GM12864 (cell line): ENCODE results near the gene ZNF778.

Experiments used
- DNase-seq: peaks from one replicate; pipeline ENCODE4 v3.0.0-alpha.2; 2011; ENCODE audit warnings: low read depth
- H3K4me3 ChIP-seq: 2 replicates; pipeline ENCODE4 v1.5.1; 2011; ENCODE audit warnings: mild to moderate bottlenecking, low read depth, low read length, control low read depth
- TF ChIP-seq, protein P1 (sequence below): IDR thresholded peaks from 2 replicates; pipeline ENCODE4 v1.5.1; 2011; ENCODE audit warnings: low read depth, mild to moderate bottlenecking, moderate library complexity, low read length, control low read depth, inconsistent platforms; ENCODE audit errors: missing control alignments

ZNF778 gene

DNA sequence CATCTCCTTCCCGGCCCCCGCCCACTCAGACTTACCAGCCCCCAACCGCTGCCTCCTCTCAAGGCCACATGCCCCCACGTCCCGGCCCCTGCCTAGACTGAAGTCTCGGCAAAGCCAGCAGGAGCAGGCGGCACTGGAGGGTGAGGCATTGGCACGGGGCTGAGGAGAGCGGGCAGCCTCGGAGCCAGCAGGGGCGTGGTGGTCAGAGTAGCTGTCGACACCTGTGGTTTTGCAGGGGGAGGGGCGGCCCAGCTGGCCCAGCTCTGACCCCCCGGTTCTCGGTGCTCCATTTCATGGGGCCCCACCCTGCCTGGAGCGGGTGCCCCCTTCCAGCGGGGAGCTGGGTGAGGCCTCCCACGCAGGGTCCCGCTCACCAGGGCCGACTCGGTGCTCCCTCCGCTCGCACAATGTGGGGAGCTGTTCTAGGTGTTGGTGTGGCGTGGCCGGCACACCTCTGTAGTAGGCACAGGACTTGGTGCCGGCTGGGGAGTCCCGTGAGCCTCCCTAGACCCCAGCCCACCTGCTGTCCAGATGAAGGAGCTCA lies 41.3 kb upstream of the ZNF778 start:
- TF ChIP-seq, protein P1, sequence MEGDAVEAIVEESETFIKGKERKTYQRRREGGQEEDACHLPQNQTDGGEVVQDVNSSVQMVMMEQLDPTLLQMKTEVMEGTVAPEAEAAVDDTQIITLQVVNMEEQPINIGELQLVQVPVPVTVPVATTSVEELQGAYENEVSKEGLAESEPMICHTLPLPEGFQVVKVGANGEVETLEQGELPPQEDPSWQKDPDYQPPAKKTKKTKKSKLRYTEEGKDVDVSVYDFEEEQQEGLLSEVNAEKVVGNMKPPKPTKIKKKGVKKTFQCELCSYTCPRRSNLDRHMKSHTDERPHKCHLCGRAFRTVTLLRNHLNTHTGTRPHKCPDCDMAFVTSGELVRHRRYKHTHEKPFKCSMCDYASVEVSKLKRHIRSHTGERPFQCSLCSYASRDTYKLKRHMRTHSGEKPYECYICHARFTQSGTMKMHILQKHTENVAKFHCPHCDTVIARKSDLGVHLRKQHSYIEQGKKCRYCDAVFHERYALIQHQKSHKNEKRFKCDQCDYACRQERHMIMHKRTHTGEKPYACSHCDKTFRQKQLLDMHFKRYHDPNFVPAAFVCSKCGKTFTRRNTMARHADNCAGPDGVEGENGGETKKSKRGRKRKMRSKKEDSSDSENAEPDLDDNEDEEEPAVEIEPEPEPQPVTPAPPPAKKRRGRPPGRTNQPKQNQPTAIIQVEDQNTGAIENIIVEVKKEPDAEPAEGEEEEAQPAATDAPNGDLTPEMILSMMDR: no peak
- no peak overlapping the region for H3K4me3 ChIP-seq
- DNase-seq: no peak

DNA sequence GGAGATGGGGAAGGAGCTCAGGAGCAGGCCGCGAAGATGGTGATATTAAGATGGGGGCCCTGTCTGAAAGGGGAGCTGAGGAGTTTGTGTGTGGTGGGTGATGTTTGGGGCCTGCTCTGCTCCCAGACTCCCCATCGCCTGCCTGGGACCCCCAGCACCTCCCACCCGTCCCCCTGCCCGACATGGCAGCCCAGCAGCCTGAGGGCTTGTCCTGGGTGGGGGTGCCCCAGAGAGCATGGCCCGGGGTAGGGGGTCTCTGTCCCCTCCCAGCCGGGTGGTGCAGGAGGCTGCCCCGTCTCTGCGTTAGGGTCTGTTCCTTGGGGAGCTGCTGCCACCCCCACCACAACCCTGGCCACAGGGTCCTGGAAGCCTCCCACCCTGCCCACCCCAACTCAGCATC lies 40.8 kb upstream of the ZNF778 start:
- TF ChIP-seq, protein P1: no peak
- no peak overlapping the region for H3K4me3 ChIP-seq

DNA sequence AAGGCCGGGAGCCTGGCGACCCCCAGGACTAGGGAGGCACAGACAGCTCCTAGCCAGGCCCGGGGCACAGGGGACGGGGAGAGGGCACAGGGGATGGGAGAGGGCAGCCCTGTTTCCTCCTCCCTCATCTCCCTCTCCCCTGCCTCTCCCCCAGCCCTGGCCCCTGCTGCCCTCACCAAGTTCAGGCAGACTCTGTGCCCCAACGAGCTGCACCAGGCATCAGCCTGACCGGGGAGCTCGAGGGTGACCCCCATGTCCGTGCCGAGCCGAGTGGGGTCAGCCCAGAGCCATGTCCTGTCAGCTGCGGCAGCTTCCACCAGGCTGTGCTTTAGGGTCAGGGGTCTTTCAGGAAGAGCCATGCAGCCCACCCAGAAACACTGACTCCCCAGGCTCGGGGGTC lies 40.0 kb upstream of the ZNF778 start:
- TF ChIP-seq, protein P1: no peak
- H3K4me3 ChIP-seq: no peak overlapping the region
- DNase-seq: no peak

More for the DNA sequence above, 40.8 kb upstream of the ZNF778 start:
- no peak for DNase-seq

DNA sequence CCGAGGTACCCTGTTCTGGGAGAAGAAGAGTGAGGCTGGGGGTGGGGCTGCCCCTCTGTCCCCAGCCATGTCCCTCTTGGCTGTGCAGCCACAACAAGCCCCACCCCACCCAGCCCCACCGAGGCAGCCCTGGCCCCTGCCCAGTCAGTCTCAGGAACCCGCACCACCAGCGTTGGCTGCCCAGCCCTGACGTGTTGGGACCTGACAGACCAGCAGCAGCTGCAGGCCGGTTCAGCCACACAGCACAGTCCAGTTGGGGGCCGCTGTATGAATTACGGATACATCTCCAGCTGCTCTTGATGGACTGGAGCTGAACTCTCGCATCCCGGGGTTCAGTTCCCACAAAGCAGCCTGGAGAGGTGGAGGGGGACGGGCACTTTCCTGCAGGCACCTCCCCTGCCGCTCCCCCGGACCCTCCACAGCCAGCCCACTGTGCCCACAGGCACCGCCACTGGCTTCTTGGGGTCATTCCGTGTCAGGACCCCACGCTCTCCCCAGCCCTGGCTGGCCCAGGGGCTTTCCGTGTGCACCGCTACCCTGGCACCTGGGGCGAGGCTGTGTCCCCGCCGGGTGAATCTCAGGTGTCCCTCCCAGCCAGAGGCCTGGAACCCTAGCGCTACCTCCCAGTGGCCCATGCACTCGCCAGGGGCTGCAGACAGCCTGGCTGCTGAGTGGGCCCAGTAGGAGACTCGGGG lies 38.9 kb upstream of the ZNF778 start:
- TF ChIP-seq, protein P1: no peak
- DNase-seq: no peak
- H3K4me3 ChIP-seq: no peak overlapping the region

DNA sequence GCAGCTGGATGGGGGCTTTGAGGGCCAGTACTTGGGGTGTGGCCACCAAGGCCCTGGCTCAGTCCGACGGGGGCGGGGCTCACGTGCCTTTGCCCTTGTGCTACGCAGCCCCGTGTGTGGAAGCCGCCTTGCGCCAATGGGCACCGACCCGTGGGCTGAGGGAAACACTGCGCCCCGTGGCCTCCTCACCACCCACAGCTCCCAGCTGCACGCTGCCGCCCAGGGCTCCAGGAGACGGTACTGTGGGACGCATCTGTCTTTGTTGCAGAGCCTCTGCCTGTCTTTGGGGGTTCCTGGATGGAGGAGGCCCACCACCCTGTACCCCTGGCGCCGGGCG lies 38.4 kb upstream of the ZNF778 start:
- TF ChIP-seq, protein P1: no peak
- no peak for DNase-seq
- no peak overlapping the region for H3K4me3 ChIP-seq

DNA sequence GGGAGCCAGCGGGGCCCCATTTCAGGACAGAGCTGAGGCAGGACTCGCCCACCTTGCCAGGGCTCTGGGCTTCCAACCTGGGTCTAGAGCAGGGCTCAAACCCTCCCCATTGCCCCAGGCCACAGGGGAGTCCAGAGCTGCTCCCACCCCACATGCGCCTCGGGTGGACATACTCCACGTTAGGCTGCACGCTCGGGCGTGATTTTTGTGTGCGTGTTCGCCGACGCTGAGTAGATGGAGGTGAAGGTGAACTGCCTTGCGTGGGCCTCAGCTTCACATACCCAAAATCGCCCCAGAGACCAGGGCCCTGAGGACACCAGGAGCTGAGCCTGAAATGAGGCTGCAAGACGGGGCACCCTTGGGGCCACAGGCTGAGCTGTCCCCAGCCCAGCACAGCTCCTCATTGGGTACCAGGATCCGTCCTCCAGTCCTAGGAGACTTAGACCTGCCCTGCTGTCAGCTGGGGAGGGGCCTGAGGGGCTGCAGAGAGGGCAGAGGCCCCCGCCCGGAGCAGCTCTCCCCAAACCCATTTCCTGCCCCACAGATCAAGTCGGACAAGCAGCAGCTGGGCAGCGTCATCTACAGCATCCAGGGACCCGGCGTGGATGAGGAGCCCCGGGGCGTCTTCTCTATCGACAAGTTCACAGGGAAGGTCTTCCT lies 37.7 kb upstream of the ZNF778 start:
- no peak overlapping the region for H3K4me3 ChIP-seq
- DNase-seq: no peak
- TF ChIP-seq, protein P1: no peak
